Measurements from ENCODE around the gene TMEM43. TPM values are rescaled to one million over a fixed set of nuclear protein-coding genes. Genes with fewer than 3 reads are reported as not detected.
"Not testable (repeated sequence)": the region's sequence is repeated elsewhere in the genome, so short reads cannot be mapped to it uniquely, and the experiment has no call there.

Gene TMEM43
- polyA plus RNA-seq, 1 of the 3 experiments (the other 2 are of a cell fraction) = 105 TPM

DNA sequence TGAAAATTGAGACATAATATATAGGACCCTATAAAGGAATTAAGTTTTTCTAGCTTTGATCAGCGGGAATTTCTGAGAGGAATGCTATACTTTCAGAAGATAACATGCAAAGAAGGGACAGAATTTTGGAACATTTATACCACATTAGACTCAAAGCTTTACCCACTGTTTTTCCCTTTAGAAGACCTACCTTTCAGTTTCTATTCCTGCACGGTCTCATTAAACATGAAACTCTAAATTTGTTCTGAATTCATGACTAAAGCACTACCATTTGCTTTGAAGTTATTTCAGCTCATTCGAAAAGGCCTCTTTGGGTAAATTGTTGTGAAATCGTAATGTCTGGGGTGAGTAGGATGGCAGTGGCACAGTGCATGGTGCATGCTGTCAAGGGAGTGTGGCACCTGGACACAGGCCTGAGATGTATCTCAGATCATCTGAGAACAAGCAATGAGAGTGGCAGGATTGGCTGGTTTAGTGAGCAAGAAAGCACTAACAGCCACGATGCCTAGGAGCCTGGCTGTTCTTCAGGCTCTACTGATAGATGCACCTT is 42.7 kb upstream of the TMEM43 start:
- Histone ChIP-seq H3K4me3 (ENCODE audit: low read depth in 2 of 2, low read length in 1 of 2) (no peak overlapping the region), H3K9me2 (no peaks in the 10 kb centered on the region), H2AFZ (ENCODE audit: low read depth) (no peak overlapping the region), H3K4me2 (no peak overlapping the region), H3K9me3 (no peaks in the 10 kb centered on the region; the same call in 1 of the 2 replicates), H3K4me1 (ENCODE audit: control insufficient read depth in 1 of 2, insufficient read depth in 2 of 2, low read depth in 1 of 2, low read length in 1 of 2) (no peaks in the 10 kb centered on the region), H3K79me2 (ENCODE audit: insufficient read depth) (no peaks in the 10 kb centered on the region), H3F3A (replicated peaks; ENCODE audit: insufficient read depth) (no peaks in the 10 kb centered on the region), H3K27ac (ENCODE audit: low read depth in 2 of 2, low read length in 1 of 2) (no peak overlapping the region), H3K27me3 (ENCODE audit: insufficient read depth) (no peaks in the 10 kb centered on the region), H3K36me3 (replicated peaks in 1 of 2; ENCODE audit: control insufficient read depth in 1 of 2, insufficient read depth in 2 of 2, low read length in 1 of 2) (no peaks in the 10 kb centered on the region), H3K9ac (no peak overlapping the region), H4K20me1 (ENCODE audit: insufficient read depth) (no peaks in the 10 kb centered on the region)
- CTCF ChIA-PET = no interaction called here
- WGBS (ENCODE audit: low lambda C conversion rate) = 18% methylated on average over 5 of the region's 5 CpGs
- POLR2A ChIA-PET = no interaction called here
- no peak for DNase-seq
- no peak for TF ChIP-seq EZH2phosphoT487 (IDR thresholded peaks at IDR 0.05; ENCODE audit: borderline replicate concordance, low read depth)

DNA sequence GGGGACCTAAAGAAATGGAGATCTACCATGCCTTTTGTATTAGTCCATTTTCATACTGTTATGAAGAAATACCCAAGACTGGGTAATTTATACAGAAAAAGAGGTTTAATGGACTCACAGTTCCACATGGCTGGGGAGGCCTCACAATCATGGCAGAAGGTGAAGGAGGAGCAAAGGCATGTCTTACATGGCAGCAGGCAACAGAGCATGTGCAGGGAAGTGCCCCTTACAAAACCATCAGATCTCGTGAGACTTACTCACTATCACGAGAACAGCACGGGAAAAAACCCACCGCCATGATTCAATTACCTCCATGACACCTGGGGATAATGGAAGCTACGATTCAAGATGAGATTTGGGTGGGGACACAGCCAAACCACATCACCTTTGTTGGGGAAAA is 37.4 kb upstream of the TMEM43 start:
- H2AFZ ChIP-seq (ENCODE audit: low read depth); H3K27me3 ChIP-seq (ENCODE audit: insufficient read depth); H3K4me2 ChIP-seq; H3K4me1 ChIP-seq (ENCODE audit: control insufficient read depth in 1 of 2, insufficient read depth in 2 of 2, low read depth in 1 of 2, low read length in 1 of 2); H3F3A ChIP-seq (replicated peaks; ENCODE audit: insufficient read depth); DNase-seq; H3K36me3 ChIP-seq (replicated peaks in 1 of 2; ENCODE audit: control insufficient read depth in 1 of 2, insufficient read depth in 2 of 2, low read length in 1 of 2); H4K20me1 ChIP-seq (ENCODE audit: insufficient read depth); H3K9ac ChIP-seq; H3K4me3 ChIP-seq (ENCODE audit: low read depth in 2 of 2, low read length in 1 of 2); H3K27ac ChIP-seq (ENCODE audit: low read depth in 2 of 2, low read length in 1 of 2); CTCF ChIA-PET; H3K9me3 ChIP-seq; H3K79me2 ChIP-seq (ENCODE audit: insufficient read depth); H3K9me2 ChIP-seq: not testable (repeated sequence)
- POLR2A ChIA-PET = interaction anchor here (0.6 kb wide), 1 partner anchor 619 kb away, joined by 3 read pairs; no protein-coding TSS in a partner anchor
- WGBS (ENCODE audit: low lambda C conversion rate) = 4% methylated on average over 5 of the region's 5 CpGs

DNA sequence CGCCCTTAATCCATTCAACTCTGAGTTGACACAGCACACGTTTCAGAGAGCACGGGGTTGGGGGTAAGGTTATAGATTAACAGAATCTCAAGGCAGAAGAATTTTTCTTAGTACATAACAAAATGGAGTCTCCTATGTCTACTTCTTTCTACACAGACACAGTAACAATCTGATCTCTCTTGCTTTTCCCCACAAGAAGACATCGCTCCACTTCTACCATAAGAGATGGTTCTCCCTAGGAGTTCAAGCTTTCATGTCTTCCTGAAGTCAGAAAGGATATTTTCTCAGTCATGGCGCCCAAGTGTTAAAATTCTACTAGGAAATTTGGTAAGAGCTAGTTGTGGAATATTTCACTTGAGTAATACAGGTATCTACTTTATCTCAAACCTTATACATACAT is 32.9 kb upstream of the TMEM43 start:
- H3K27ac ChIP-seq (ENCODE audit: low read depth in 2 of 2, low read length in 1 of 2); CTCF ChIA-PET; H3K36me3 ChIP-seq (replicated peaks in 1 of 2; ENCODE audit: control insufficient read depth in 1 of 2, insufficient read depth in 2 of 2, low read length in 1 of 2); H3K9me3 ChIP-seq; H2AFZ ChIP-seq (ENCODE audit: low read depth); DNase-seq; POLR2A ChIA-PET; H4K20me1 ChIP-seq (ENCODE audit: insufficient read depth); H3K9me2 ChIP-seq; H3K4me1 ChIP-seq (ENCODE audit: control insufficient read depth in 1 of 2, insufficient read depth in 2 of 2, low read depth in 1 of 2, low read length in 1 of 2); H3K79me2 ChIP-seq (ENCODE audit: insufficient read depth); H3K27me3 ChIP-seq (ENCODE audit: insufficient read depth); H3F3A ChIP-seq (replicated peaks; ENCODE audit: insufficient read depth); H3K9ac ChIP-seq; H3K4me3 ChIP-seq (ENCODE audit: low read depth in 2 of 2, low read length in 1 of 2); H3K4me2 ChIP-seq: not testable (repeated sequence)
- 26% methylated on average over 2 of the region's 5 CpGs for WGBS (ENCODE audit: low lambda C conversion rate)

DNA sequence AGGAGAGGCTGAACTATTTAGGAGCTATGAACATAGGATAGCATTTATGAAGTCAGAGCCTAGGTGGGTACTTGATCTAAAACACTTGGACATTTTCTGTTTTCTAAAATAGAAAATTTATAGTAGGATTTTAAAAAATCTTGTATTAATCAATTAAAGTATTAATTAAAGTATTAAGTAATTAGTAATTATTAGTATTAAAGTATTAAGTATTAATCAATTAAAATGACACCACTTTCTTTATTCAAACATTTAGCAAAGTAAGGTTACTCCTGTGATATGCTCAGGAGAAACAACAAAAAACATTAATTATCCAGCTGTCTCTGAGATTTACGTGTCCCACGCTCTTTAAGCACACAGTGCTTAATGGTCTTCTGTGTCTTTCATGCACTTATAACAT is 32.4 kb upstream of the TMEM43 start:
- POLR2A ChIA-PET = no interaction called here

More for the DNA sequence above, 32.4 kb upstream of the TMEM43 start:
- Histone ChIP-seq H3K9me2 (no peaks in the 10 kb centered on the region), H4K20me1 (ENCODE audit: insufficient read depth) (no peaks in the 10 kb centered on the region), H2AFZ (ENCODE audit: low read depth) (no peak overlapping the region), H3K4me3 (ENCODE audit: low read depth in 2 of 2, low read length in 1 of 2) (no peak overlapping the region), H3K9ac (no peak overlapping the region), H3K9me3 (no peaks in the 10 kb centered on the region), H3K36me3 (replicated peaks in 1 of 2; ENCODE audit: control insufficient read depth in 1 of 2, insufficient read depth in 2 of 2, low read length in 1 of 2) (no peaks in the 10 kb centered on the region), H3K27me3 (ENCODE audit: insufficient read depth) (no peaks in the 10 kb centered on the region), H3F3A (replicated peaks; ENCODE audit: insufficient read depth) (no peaks in the 10 kb centered on the region), H3K27ac (ENCODE audit: low read depth in 2 of 2, low read length in 1 of 2) (no peak overlapping the region), H3K4me2 (no peak overlapping the region), H3K79me2 (ENCODE audit: insufficient read depth) (no peaks in the 10 kb centered on the region), H3K4me1 (ENCODE audit: control insufficient read depth in 1 of 2, insufficient read depth in 2 of 2, low read depth in 1 of 2, low read length in 1 of 2) (no peaks in the 10 kb centered on the region)
- TF ChIP-seq SMC3 (IDR thresholded peaks at IDR 0.05; ENCODE audit: low read depth, low read length) (no peak), GATA2 (CRISPR knock-in tag; IDR thresholded peaks at IDR 0.05) (no peak), RXRA (IDR thresholded peaks at IDR 0.05; ENCODE audit: borderline replicate concordance, low read depth) (no peak), MEF2A (IDR thresholded peaks at IDR 0.05; ENCODE audit: borderline replicate concordance, low read depth) (no peak), RAD21 (IDR thresholded peaks at IDR 0.05; ENCODE audit: low read length) (no peak), ELF1 (IDR thresholded peaks at IDR 0.05) (no peak), GABPA (IDR thresholded peaks at IDR 0.05; ENCODE audit: low read depth) (no peak), RCOR1 (IDR thresholded peaks at IDR 0.05; ENCODE audit: low read length) (no peak), TAF1 (IDR thresholded peaks at IDR 0.05; ENCODE audit: borderline replicate concordance, low read depth, low read length) (no peak), JUND (IDR thresholded peaks at IDR 0.05) (no peak), MXI1 (IDR thresholded peaks at IDR 0.05; ENCODE audit: low read depth, low read length) (no peak), RFX5 (IDR thresholded peaks at IDR 0.05; ENCODE audit: low read length) (no peak)
- CTCF ChIA-PET = interaction anchor here (1.0 kb wide), 1 partner anchor 196 kb away, joined by 3 read pairs; no protein-coding TSS in a partner anchor
- WGBS (ENCODE audit: low lambda C conversion rate) = 79% methylated on average over 2 of the region's 2 CpGs
- no peak for DNase-seq
